WERI-Rb-1 (cell line): ENCODE measurements around the gene SCAANT1.
A peak's percentile ranks its signal among the peaks of the same experiment; 100 is the strongest.

Experiments used
- DNase-seq: peaks from one replicate; pipeline ENCODE4 v3.0.0-alpha.2; 2020
- H3K27ac ChIP-seq: fragments of 250-450 bp; sonication (Bioruptor Pico); 2 replicates; pipeline ENCODE4 v1.5.1; 2020; ENCODE audit warnings: mild to moderate bottlenecking, moderate library complexity
- H3K27me3 ChIP-seq: fragments of 250-450 bp; sonication (Bioruptor Pico); 2 replicates; pipeline ENCODE4 v1.5.1; 2021; ENCODE audit warnings: mild to moderate bottlenecking, low read depth, moderate library complexity; ENCODE audit not compliant: insufficient read depth, severe bottlenecking
- H3K36me3 ChIP-seq: fragments of 250-450 bp; sonication (Bioruptor Pico); 2 replicates; pipeline ENCODE4 v1.5.1; 2020; ENCODE audit warnings: mild to moderate bottlenecking, moderate library complexity
- H3K4me3 ChIP-seq: 2 replicates; pipeline ENCODE4 v1.5.1; 2011; ENCODE audit warnings: low read depth, mild to moderate bottlenecking, control low read depth, low read length
- H3K9me3 ChIP-seq: fragments of 250-450 bp; sonication (Bioruptor Pico); 2 replicates; pipeline ENCODE4 v1.5.1; 2021; ENCODE audit warnings: mild to moderate bottlenecking, moderate library complexity; ENCODE audit not compliant: severe bottlenecking
- TF ChIP-seq, protein P1 (sequence below): IDR thresholded peaks from 2 replicates; pipeline ENCODE4 v1.5.1; 2011; ENCODE audit warnings: low read depth, mild to moderate bottlenecking, control low read depth, inconsistent platforms, low read length

The SCAANT1 gene

DNA sequence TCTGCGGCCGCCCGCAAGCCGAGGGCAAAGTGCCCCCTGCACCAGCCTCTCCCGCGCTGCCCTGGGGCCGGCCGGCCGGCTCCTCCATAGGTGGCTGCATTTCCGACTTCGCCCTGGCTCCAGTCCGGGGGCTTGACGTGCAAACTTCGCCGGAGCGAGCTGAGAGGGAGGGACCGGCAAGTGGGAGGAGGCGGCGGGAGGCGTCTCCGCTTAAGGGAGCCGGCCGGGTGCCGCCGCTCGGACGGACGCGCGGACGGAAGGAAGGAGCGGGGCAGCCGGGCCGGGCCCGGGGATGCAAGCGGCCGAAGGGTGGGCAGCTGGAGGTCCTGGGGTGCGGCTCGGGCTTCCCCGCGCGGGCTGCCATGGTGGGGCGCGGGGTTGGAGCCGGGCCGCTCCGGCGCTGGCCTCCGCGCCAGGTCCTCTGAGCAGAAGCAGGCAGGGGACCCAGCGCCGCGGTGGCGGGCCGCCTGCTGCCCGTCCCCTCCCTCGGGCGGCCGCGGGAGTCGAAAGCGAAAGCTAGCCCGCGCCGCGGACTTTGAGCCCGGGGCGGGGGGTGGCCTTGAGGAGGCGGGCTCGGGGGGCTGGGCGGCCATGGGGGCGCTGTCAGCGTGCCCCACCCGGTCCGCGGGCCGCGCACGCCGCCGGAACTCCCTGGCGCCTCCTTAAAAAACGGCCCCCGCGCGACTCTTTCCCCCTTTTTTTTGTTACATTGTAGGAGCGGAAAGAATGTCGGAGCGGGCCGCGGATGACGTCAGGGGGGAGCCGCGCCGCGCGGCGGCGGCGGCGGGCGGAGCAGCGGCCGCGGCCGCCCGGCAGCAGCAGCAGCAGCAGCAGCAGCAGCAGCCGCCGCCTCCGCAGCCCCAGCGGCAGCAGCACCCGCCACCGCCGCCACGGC is at the start of gene SCAANT1:
Gene SCAANT1 (minus strand): TSS at position 511 of the 895 bp plus-strand sequence.
- TF ChIP-seq, protein P1, sequence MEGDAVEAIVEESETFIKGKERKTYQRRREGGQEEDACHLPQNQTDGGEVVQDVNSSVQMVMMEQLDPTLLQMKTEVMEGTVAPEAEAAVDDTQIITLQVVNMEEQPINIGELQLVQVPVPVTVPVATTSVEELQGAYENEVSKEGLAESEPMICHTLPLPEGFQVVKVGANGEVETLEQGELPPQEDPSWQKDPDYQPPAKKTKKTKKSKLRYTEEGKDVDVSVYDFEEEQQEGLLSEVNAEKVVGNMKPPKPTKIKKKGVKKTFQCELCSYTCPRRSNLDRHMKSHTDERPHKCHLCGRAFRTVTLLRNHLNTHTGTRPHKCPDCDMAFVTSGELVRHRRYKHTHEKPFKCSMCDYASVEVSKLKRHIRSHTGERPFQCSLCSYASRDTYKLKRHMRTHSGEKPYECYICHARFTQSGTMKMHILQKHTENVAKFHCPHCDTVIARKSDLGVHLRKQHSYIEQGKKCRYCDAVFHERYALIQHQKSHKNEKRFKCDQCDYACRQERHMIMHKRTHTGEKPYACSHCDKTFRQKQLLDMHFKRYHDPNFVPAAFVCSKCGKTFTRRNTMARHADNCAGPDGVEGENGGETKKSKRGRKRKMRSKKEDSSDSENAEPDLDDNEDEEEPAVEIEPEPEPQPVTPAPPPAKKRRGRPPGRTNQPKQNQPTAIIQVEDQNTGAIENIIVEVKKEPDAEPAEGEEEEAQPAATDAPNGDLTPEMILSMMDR = 0 out of 2 replicates have a peak, but pooled peaks have one; percentile 0
- Histone ChIP-seq H3K9me3 (no peaks in the 10 kb centered on the region), H3K36me3 (peaks cover 23% of the 10 kb centered on the region), H3K27ac (peak within 1 kb of the TSS; percentile 84), H3K27me3 (no peaks in the 10 kb centered on the region), H3K4me3 (peak within 1 kb of the TSS; percentile 75)
- DNase-seq = peak; percentile 83

DNA sequence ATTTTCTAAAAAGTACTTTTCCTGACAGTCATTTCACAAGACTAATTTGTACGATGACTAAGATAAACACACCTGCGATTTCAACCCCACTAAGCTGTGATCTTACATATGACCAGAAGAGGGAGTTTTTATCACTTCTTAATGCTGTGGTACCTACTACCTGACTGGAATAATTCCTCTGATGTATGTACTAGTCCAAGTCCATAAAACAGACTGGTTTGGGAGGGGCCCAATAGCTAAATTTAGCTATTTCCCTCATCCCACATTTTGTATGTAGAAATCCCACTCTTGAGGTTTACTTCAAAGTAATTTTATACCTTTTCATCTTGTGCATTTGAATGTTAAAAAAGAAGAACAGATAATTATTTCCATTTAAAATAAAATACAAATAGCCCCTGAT is 49.7 kb upstream of the SCAANT1 start:
- no peaks in the 10 kb centered on the region for H3K27me3 ChIP-seq
- no peaks in the 10 kb centered on the region for H3K36me3 ChIP-seq
- TF ChIP-seq, protein P1 = peak; percentile 41; the same call in 1 of the 2 replicates
- no peaks in the 10 kb centered on the region for H3K9me3 ChIP-seq
- H3K4me3 ChIP-seq = no peak overlapping the region
- H3K27ac ChIP-seq = no peak overlapping the region
- no peak for DNase-seq

DNA sequence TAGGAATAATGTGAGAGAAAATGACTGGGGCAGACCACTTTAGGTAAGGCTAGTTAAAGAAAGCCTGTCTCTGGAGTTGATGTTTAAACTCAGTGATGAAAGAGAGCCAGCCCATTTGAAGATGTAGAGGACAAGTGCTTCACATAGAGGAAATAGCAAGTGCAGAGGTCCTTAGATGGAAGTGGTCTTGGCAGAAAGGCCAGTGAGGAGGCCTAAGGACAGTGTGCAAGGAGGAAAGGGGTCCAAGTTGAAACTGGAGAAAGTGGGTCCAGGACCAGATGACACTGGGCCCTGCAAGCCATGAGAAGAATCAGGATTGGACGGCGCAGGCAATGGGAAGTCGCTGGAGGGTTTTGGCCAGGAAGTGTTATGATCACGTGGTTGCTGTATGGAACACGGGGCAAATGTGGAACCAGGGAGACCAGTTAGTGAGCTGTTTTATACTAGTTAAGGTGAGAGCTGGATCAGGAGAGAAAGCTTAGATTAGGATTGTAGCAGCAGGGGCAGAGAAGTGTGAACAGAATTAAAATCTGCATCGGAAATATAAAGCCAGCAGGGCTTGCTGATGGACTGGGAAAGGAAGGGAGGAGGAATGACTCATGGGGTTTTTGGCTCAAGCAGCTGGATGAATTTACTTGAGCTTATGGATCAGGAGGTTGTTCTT is 48.0 kb upstream of the SCAANT1 start:
- no peaks in the 10 kb centered on the region for H3K9me3 ChIP-seq
- TF ChIP-seq, protein P1 = no peak
- H3K27ac ChIP-seq = no peak overlapping the region
- no peak overlapping the region for H3K4me3 ChIP-seq
- DNase-seq = no peak
- H3K27me3 ChIP-seq = no peaks in the 10 kb centered on the region
- H3K36me3 ChIP-seq = no peaks in the 10 kb centered on the region

DNA sequence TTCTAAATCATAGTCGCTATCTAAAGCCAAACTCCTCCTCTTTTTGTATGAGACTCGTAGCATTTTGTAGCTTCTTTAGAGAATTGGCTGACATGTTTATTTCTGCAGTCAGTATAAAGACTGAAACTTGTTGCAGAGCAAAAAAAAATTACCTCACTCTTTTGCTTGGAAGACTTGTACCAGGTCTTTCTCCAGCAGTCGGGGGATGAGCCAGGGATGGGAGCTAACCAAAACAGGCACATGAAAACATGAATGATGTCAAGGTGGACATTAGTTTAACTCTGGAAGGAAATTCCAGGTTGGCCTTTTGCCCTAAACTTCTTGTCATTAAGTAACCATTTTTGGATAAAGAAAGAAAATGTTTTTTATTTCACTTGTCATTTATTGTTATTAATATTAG is 47.0 kb upstream of the SCAANT1 start:
- DNase-seq = no peak
- Histone ChIP-seq H3K27ac (no peak overlapping the region), H3K27me3 (no peaks in the 10 kb centered on the region), H3K36me3 (no peaks in the 10 kb centered on the region; the same call in 1 of the 2 replicates), H3K4me3 (no peak overlapping the region), H3K9me3 (no peaks in the 10 kb centered on the region)
- TF ChIP-seq, protein P1 = no peak

DNA sequence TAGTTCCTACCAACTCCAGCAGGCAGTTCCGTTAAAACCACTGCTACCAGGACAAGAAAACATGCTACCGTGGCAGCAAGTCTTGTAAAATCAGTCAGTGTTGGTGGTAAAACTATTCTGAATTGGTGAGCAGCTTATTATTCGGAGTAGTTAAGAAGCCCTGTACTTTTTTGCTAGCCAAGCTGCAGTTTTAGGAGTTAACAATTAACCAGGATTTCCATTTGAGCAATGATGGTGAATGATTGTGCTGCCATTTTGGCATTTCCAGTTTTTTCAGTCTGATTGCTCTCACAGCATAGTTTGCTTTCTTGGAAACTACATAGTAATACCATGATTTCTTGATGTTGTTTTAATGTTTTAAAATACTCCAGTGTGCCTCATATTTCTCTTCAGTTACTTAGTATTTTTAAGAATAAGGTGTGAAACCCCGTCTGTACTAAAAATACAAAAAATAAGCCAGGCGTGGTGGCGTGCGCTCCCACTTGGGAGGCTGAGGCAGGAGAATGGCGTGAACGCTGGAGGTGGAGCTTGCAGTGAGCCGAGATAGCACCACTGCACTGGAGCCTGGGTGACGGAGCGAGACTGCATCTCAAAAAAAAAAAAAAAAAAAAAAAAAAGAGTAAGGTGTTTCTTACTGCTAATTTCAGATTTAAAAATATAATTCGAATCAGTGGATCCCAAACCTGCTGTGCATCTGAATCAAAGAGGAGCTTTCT is 43.8 kb upstream of the SCAANT1 start:
- no peak for DNase-seq
- Histone ChIP-seq H3K27ac (no peak overlapping the region; the same call in 1 of the 2 replicates), H3K27me3 (no peaks in the 10 kb centered on the region), H3K9me3 (no peaks in the 10 kb centered on the region), H3K4me3 (no peak overlapping the region), H3K36me3 (peaks cover 5% of the 10 kb centered on the region)
- TF ChIP-seq, protein P1 = no peak
